ENCODE results near the gene LTV1. TPM values are rescaled to one million over a fixed set of nuclear protein-coding genes. Genes with fewer than 3 reads are reported as not detected.

LTV1 gene
- total RNA-seq, 1 experiment from 2014 or later, result 18.3 TPM

DNA sequence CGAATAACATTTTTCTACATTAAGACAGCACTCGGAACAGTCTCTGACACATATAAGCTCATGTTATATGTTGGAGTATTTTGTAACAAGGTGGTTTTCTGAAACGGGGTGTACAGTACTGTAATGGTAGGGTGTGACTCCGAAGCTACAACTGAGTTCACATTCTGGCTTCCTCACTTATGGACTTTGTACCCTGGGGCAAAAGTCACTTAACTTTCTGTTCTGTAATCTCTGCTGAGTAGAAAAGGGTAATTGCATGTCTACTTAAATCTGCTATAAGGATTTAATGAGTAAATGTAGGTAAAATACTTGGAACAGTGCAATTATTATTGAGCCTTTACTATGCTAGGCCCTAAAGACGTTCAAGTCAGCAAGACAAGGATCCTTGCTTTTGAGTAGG is 4.7 kb upstream of the LTV1 start:
- CTCF ChIA-PET, result no interaction called here
- no peaks in the 10 kb centered on the region for H3K36me3 ChIP-seq (ENCODE audit: low read depth)
- no peaks in the 10 kb centered on the region for H3K9me3 ChIP-seq (ENCODE audit: insufficient read depth, low read depth)
- H3F3A ChIP-seq (ENCODE audit: insufficient read depth, low read depth), result no peaks in the 10 kb centered on the region
- POLR2A ChIA-PET (ENCODE audit: unreplicated experiment), result no interaction called here
- DNase-seq, result no peak
- H3K27me3 ChIP-seq (ENCODE audit: insufficient read depth, low read depth), result no peaks in the 10 kb centered on the region
- H3K79me2 ChIP-seq (ENCODE audit: low read depth), result peaks cover 3% of the 10 kb centered on the region
- intact Hi-C loops (cut with micrococcal nuclease; ENCODE audit: unreplicated experiment), result no loop called here
- no peak overlapping the region for H3K27ac ChIP-seq
- BruUV-seq (replicated peaks), result no TSS peak
- H2AFZ ChIP-seq, result no peak overlapping the region
- no peaks in the 10 kb centered on the region for H4K20me1 ChIP-seq (ENCODE audit: insufficient read depth)
- peaks cover 6% of the 10 kb centered on the region; the same call in 1 of the 2 replicates for H3K4me1 ChIP-seq (replicated peaks; ENCODE audit: insufficient read depth)
- no peak for TF ChIP-seq EZH2 (IDR thresholded peaks at IDR 0.05; ENCODE audit: low read depth)
- TF ChIP-seq, protein P1, sequence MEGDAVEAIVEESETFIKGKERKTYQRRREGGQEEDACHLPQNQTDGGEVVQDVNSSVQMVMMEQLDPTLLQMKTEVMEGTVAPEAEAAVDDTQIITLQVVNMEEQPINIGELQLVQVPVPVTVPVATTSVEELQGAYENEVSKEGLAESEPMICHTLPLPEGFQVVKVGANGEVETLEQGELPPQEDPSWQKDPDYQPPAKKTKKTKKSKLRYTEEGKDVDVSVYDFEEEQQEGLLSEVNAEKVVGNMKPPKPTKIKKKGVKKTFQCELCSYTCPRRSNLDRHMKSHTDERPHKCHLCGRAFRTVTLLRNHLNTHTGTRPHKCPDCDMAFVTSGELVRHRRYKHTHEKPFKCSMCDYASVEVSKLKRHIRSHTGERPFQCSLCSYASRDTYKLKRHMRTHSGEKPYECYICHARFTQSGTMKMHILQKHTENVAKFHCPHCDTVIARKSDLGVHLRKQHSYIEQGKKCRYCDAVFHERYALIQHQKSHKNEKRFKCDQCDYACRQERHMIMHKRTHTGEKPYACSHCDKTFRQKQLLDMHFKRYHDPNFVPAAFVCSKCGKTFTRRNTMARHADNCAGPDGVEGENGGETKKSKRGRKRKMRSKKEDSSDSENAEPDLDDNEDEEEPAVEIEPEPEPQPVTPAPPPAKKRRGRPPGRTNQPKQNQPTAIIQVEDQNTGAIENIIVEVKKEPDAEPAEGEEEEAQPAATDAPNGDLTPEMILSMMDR (conservative IDR thresholded peaks at IDR 0.05), result no peak
- no peak overlapping the region for H3K4me3 ChIP-seq
- no peak overlapping the region for H3K4me2 ChIP-seq
- H3K9me2 ChIP-seq (ENCODE audit: insufficient read depth), result no peaks in the 10 kb centered on the region

GRCh38 chr6:143839196-143839595 is 3.9 kb upstream of the LTV1 start:
- intact Hi-C loops (cut with micrococcal nuclease; ENCODE audit: unreplicated experiment), result no loop called here
- no peaks in the 10 kb centered on the region for H3K36me3 ChIP-seq (ENCODE audit: low read depth)
- H3K4me3 ChIP-seq, result no peak overlapping the region
- BruUV-seq (replicated peaks), result no TSS peak
- no peak overlapping the region for H2AFZ ChIP-seq
- no peak for DNase-seq
- H3K79me2 ChIP-seq (ENCODE audit: low read depth), result peaks cover 11% of the 10 kb centered on the region
- no peaks in the 10 kb centered on the region for H4K20me1 ChIP-seq (ENCODE audit: insufficient read depth)
- ChIA-PET POLR2A (ENCODE audit: unreplicated experiment) (no interaction called here), CTCF (no interaction called here)
- no peaks in the 10 kb centered on the region for H3K9me2 ChIP-seq (ENCODE audit: insufficient read depth)
- no peaks in the 10 kb centered on the region for H3K9me3 ChIP-seq (ENCODE audit: insufficient read depth, low read depth)
- TF ChIP-seq, protein P1 (conservative IDR thresholded peaks at IDR 0.05), result no peak
- TF ChIP-seq EZH2 (IDR thresholded peaks at IDR 0.05; ENCODE audit: low read depth), result no peak
- H3K27me3 ChIP-seq (ENCODE audit: insufficient read depth, low read depth), result no peaks in the 10 kb centered on the region
- no peak overlapping the region for H3K27ac ChIP-seq
- H3F3A ChIP-seq (ENCODE audit: insufficient read depth, low read depth), result no peaks in the 10 kb centered on the region
- H3K4me1 ChIP-seq (replicated peaks; ENCODE audit: insufficient read depth), result peaks cover 8% of the 10 kb centered on the region; the same call in 1 of the 2 replicates
- no peak overlapping the region for H3K4me2 ChIP-seq

DNA sequence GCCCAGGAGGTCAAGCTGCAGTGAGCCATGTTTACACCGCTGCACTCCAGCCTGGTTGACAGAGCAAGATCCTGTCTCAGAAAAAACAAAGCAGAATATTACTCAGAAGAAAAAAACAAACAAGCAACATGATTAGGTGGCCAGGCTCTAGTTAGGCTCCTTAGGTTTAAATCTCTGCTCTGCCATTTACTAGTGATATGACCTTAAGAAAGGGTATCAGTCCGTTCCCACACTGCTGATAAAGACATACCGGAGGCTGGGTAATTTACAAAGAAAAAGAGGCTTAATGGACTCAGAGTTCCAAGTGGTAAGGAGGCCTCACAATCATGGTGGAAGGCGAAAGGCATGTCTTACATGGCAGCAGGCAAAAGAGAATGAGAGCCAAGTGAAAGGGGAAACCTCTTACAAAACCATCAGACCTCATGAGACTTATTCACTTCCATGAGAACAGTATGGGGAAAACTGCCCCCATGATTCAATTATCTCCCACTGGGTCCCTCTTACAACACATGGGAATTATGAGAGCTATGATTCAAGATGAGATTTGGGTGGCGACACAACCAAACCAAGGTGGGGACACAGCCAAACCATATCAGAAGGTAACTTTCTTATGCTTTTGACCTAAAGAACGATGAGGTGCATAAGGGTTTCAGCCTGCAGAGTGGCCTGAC is 2.4 kb upstream of the LTV1 start:
- peaks cover 17% of the 10 kb centered on the region; the same call in 1 of the 2 replicates for H3K4me1 ChIP-seq (replicated peaks; ENCODE audit: insufficient read depth)
- H3F3A ChIP-seq (ENCODE audit: insufficient read depth, low read depth), result no peaks in the 10 kb centered on the region
- H3K9me3 ChIP-seq (ENCODE audit: insufficient read depth, low read depth), result no peaks in the 10 kb centered on the region
- no peaks in the 10 kb centered on the region for H3K9me2 ChIP-seq (ENCODE audit: insufficient read depth)
- no peak for DNase-seq
- no TSS peak for BruUV-seq (replicated peaks)
- H3K36me3 ChIP-seq (ENCODE audit: low read depth), result peaks cover 12% of the 10 kb centered on the region
- H3K27ac ChIP-seq, result no peak overlapping the region
- H4K20me1 ChIP-seq (ENCODE audit: insufficient read depth), result no peaks in the 10 kb centered on the region
- CTCF ChIA-PET, result no interaction called here
- no peaks in the 10 kb centered on the region for H3K27me3 ChIP-seq (ENCODE audit: insufficient read depth, low read depth)
- H3K79me2 ChIP-seq (ENCODE audit: low read depth), result peaks cover 24% of the 10 kb centered on the region
- H3K4me2 ChIP-seq, result no peak overlapping the region
- POLR2A ChIA-PET (ENCODE audit: unreplicated experiment), result no interaction called here
- TF ChIP-seq, protein P1 (conservative IDR thresholded peaks at IDR 0.05), result no peak
- no peak for TF ChIP-seq EZH2 (IDR thresholded peaks at IDR 0.05; ENCODE audit: low read depth)
- intact Hi-C loops (cut with micrococcal nuclease; ENCODE audit: unreplicated experiment), result loop anchor here (5.0 kb wide), 3 partner anchors 148 to 377 kb away; partner anchors contain the start of gene PLAGL1
- H3K4me3 ChIP-seq, result no peak overlapping the region
- no peak overlapping the region for H2AFZ ChIP-seq

Measured in PC-9 (cell line).